ENCODE results near the gene AP2A1.

The AP2A1 gene

GRCh38 chr19:49806620-49806959, 39.8 kb downstream of the AP2A1 start:
- no peak for TF ChIP-seq CTCF (IDR thresholded peaks at IDR 0.05; ENCODE audit: low read depth, low read length)
- DNase-seq: no peak
- Histone ChIP-seq H3K9me3 (ENCODE audit: severe bottlenecking) (no peaks in the 10 kb centered on the region), H3K36me3 (peaks cover 44% of the 10 kb centered on the region), H3K27ac (no peak overlapping the region), H3K27me3 (ENCODE audit: insufficient read depth, low read depth, severe bottlenecking) (no peaks in the 10 kb centered on the region), H3K4me3 (ENCODE audit: low read depth, low read length) (no peak overlapping the region)

- H3K27me3 ChIP-seq (ENCODE audit: insufficient read depth, low read depth, severe bottlenecking): no peaks in the 10 kb centered on the region
- H3K9me3 ChIP-seq (ENCODE audit: severe bottlenecking): no peaks in the 10 kb centered on the region
- TF ChIP-seq CTCF (IDR thresholded peaks at IDR 0.05; ENCODE audit: low read depth, low read length): no peak
- H3K4me3 ChIP-seq (ENCODE audit: low read depth, low read length): no peak overlapping the region
- no peak for DNase-seq
- no peak overlapping the region for H3K27ac ChIP-seq
- peaks cover 44% of the 10 kb centered on the region for H3K36me3 ChIP-seq
Observed at GRCh38 chr19:49807058-49807903, 40.5 kb downstream of the AP2A1 start.

- Histone ChIP-seq H3K27ac (no peak overlapping the region), H3K9me3 (ENCODE audit: severe bottlenecking) (no peaks in the 10 kb centered on the region), H3K27me3 (ENCODE audit: insufficient read depth, low read depth, severe bottlenecking) (no peaks in the 10 kb centered on the region), H3K36me3 (peaks cover 40% of the 10 kb centered on the region), H3K4me3 (ENCODE audit: low read depth, low read length) (no peak overlapping the region)
- DNase-seq: no peak
- TF ChIP-seq CTCF (IDR thresholded peaks at IDR 0.05; ENCODE audit: low read depth, low read length): no peak
Observed at GRCh38 chr19:49807904-49808675, 41.3 kb downstream of the AP2A1 start.

GRCh38 chr19:49808711-49809159, 41.9 kb downstream of the AP2A1 start:
- DNase-seq: peak; percentile 91
- no peak for TF ChIP-seq CTCF (IDR thresholded peaks at IDR 0.05; ENCODE audit: low read depth, low read length)
- H3K36me3 ChIP-seq: peaks cover 33% of the 10 kb centered on the region
- peak overlapping the region; percentile 35 for H3K4me3 ChIP-seq (ENCODE audit: low read depth, low read length)
- no peaks in the 10 kb centered on the region for H3K27me3 ChIP-seq (ENCODE audit: insufficient read depth, low read depth, severe bottlenecking)
- no peaks in the 10 kb centered on the region for H3K9me3 ChIP-seq (ENCODE audit: severe bottlenecking)
- peak overlapping the region; percentile 36 for H3K27ac ChIP-seq

GRCh38 chr19:49809160-49809940, 42.5 kb downstream of the AP2A1 start:
- Histone ChIP-seq H3K9me3 (ENCODE audit: severe bottlenecking) (no peaks in the 10 kb centered on the region), H3K27me3 (ENCODE audit: insufficient read depth, low read depth, severe bottlenecking) (no peaks in the 10 kb centered on the region), H3K4me3 (ENCODE audit: low read depth, low read length) (peak overlapping the region; percentile 35), H3K36me3 (peaks cover 32% of the 10 kb centered on the region), H3K27ac (peak overlapping the region; percentile 36)
- TF ChIP-seq CTCF (IDR thresholded peaks at IDR 0.05; ENCODE audit: low read depth, low read length): no peak
- peak; percentile 34 for DNase-seq

Data from WERI-Rb-1 (cell line).